Upper lobe of left lung (tissue), 6 donors: ENCODE data around the gene LPXN. TPM values are rescaled to one million over a fixed set of nuclear protein-coding genes. Genes with fewer than 3 reads are reported as not detected.
"Not testable (repeated sequence)": the region's sequence is repeated elsewhere in the genome, so short reads cannot be mapped to it uniquely, and the experiment has no call there.

Experiments
- ATAC-seq, 2 donors: fragments of 200-7000 bp; cut with Tn5 transposase; one replicate each; pipeline ENCODE4 v1.9.1; 2022; ENCODE audit warnings: mild to moderate bottlenecking in 2 of 2, moderate library complexity in 2 of 2; ENCODE audit not compliant: low FRiP score in 2 of 2
- DNase-seq, 2 donors: peaks; one replicate each; pipeline ENCODE4 v3.0.0-alpha.2; 2019 to 2020
- H3K27ac ChIP-seq, 4 donors: fragments of 200-600 bp; sonication (generic); one replicate each; pipeline ENCODE4 v1.5.1; 2016 to 2019
- H3K27me3 ChIP-seq, 4 donors: fragments of 200-600 bp; sonication (generic); one replicate each; pipeline ENCODE4 v1.5.1; 2017 to 2019
- H3K36me3 ChIP-seq, 4 donors: fragments of 200-600 bp; sonication (generic); one replicate each; pipeline ENCODE4 v1.5.1; 2016 to 2019
- H3K4me1 ChIP-seq, 4 donors: fragments of 200-600 bp; sonication (generic); one replicate each; pipeline ENCODE4 v1.5.1; 2018 to 2019
- H3K4me3 ChIP-seq, 4 donors: fragments of 200-600 bp; sonication (generic); one replicate each; pipeline ENCODE4 v1.5.1; 2017 to 2019; ENCODE audit warnings: mild to moderate bottlenecking in 2 of 4, moderate library complexity in 1 of 4
- H3K9me3 ChIP-seq, 4 donors: fragments of 200-600 bp; sonication (generic); one replicate each; pipeline ENCODE4 v1.5.1; 2018 to 2019
- CTCF ChIP-seq, 6 experiments: fragments of 450-650 bp in 4 of 6; fragments of 200-600 bp in 2 of 6; sonication (generic) in 2 of 6; IDR thresholded peaks; one replicate each; pipeline ENCODE4 v1.5.1; 2016 to 2019; ENCODE audit warnings: antibody characterized with exemption in 6 of 6
- EP300 ChIP-seq, 4 donors: sonication (generic); formaldehyde crosslinking; IDR thresholded peaks; one replicate each; pipeline ENCODE4 v1.5.1; 2017; ENCODE audit warnings: antibody characterized with exemption in 4 of 4, control low read depth in 2 of 4
- POLR2A ChIP-seq, 4 donors: fragments of 450-650 bp; IDR thresholded peaks; one replicate each; pipeline ENCODE4 v1.5.1; 2016 to 2017; ENCODE audit warnings: antibody characterized with exemption in 4 of 4, mild to moderate bottlenecking in 2 of 4
- POLR2AphosphoS5 ChIP-seq, 2 donors: sonication (generic); formaldehyde crosslinking; IDR thresholded peaks; one replicate each; pipeline ENCODE4 v1.5.1; 2017; ENCODE audit warnings: antibody characterized with exemption in 2 of 2
- WGBS, 2 donors: methylation state at CpG; one replicate each; pipeline ENCODE4 v1.1.5; 2017 to 2018; 5-methylcytosine and 5-hydroxymethylcytosine counted together
- total RNA-seq, 6 donors: library from RNA; depleted of rRNA in 4 of 6; stranded (reverse); fragments of >200 nt in 4 of 6; gene quantifications; one replicate each; pipeline versions ENCODE4 v1.1.0 to v1.2.1, GENCODE V29; 2016 to 2021
- donor health status: DM: no; HTN: no; CAD: no; lungs with moderate emphysema.
- donor health status: DM: no; HTN: yes; CAD: no; lungs with severe emphysema.

LPXN gene
- total RNA-seq, 6 donors from 2014 or later, result 17.2 to 52.8 (median 34.1) TPM

GRCh38 chr11:58578136-58578634 lies 2.5 kb upstream of the LPXN start:
- Histone ChIP-seq H3K27me3 (no peaks in the 10 kb centered on the region), H3K9me3 (no peaks in the 10 kb centered on the region), H3K4me3 (peak overlapping the region; percentile 61 to 93 (median 80)), H3K27ac (peak overlapping the region; percentile 95 to 100 (median 99)), H3K36me3 (no peaks in the 10 kb centered on the region), H3K4me1 (peaks cover 50 to 65% (median 59%) of the 10 kb centered on the region in 4 donors)
- DNase-seq (peak; percentile 93 to 94), ATAC-seq (peak; percentile 77 to 94)
- TF ChIP-seq EP300 (IDR thresholded peaks at IDR 0.05), result peak in 1 of 4 donors; percentile 1
- TF ChIP-seq POLR2AphosphoS5 (IDR thresholded peaks at IDR 0.05), result no peak
- 0 to 1% methylated on average over 33 of the region's 33 CpGs for WGBS, 2 donors

- Histone ChIP-seq H3K4me1 (peaks cover 54 to 65% (median 59%) of the 10 kb centered on the region in 4 donors), H3K36me3 (no peaks in the 10 kb centered on the region), H3K27ac (peak overlapping the region; percentile 95 to 100 (median 99)), H3K27me3 (no peaks in the 10 kb centered on the region), H3K4me3 (peak overlapping the region; percentile 61 to 93 (median 75)), H3K9me3 (no peaks in the 10 kb centered on the region)
- DNase-seq (peak in 1 of 2 donors; percentile 68), ATAC-seq (no peak)
- TF ChIP-seq POLR2A (IDR thresholded peaks at IDR 0.05) (peak in 3 of 4 donors; percentile 70 to 85 (median 81)), EP300 (IDR thresholded peaks at IDR 0.05) (peak in 1 of 4 donors; percentile 39), POLR2AphosphoS5 (IDR thresholded peaks at IDR 0.05) (peak; percentile 81 to 85), CTCF (IDR thresholded peaks at IDR 0.05) (peak in 1 of 6 experiments; percentile 9)
- 0% methylated on average over 16 to 21 of the region's 21 CpGs for WGBS, 2 donors
Measured at GRCh38 chr11:58577555-58578135, 2.0 kb upstream of the LPXN start.

- no peak for ATAC-seq
- peak overlapping the region; percentile 95 to 100 (median 99) for H3K27ac ChIP-seq
- peak overlapping the region; percentile 61 to 93 (median 75) for H3K4me3 ChIP-seq
- H3K9me3 ChIP-seq, result no peaks in the 10 kb centered on the region
- no peaks in the 10 kb centered on the region for H3K27me3 ChIP-seq
- no peak for DNase-seq
- peak in 3 of 6 experiments; percentile 23 to 35 (median 27) for TF ChIP-seq CTCF (IDR thresholded peaks at IDR 0.05)
- no peak for TF ChIP-seq POLR2AphosphoS5 (IDR thresholded peaks at IDR 0.05)
- no peak for TF ChIP-seq POLR2A (IDR thresholded peaks at IDR 0.05)
- no peak for TF ChIP-seq EP300 (IDR thresholded peaks at IDR 0.05)
- 24 to 39% methylated on average over 4 of the region's 4 CpGs for WGBS, 2 donors
- H3K36me3 ChIP-seq, result no peaks in the 10 kb centered on the region
- peaks cover 54 to 60% (median 55%) of the 10 kb centered on the region in 4 donors for H3K4me1 ChIP-seq
Measured at GRCh38 chr11:58576887-58577471, 1.3 kb upstream of the LPXN start.

DNA sequence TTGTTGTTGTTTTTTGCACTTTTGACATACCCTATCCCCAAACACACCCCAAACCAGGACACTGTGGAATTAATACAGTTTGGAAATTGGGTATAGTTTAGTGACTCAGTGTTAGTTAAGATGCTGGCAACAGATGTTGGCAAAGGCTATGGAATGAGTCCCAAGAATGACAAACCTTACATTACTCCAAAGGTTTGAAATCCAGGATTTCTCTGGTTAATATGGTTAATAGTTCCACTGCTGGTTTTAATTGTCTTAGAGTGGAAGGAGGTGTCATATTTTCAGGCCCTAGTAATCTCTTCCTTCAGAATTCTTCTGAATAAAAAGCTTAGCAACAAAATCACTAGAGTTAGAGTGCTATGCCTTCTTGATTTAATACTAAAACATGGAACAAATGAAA lies 775 bp downstream of the LPXN start:
- ATAC-seq, result no peak
- DNase-seq, result no peak
- Histone ChIP-seq H3K27me3 (no peaks in the 10 kb centered on the region), H3K27ac (peak overlapping the region; percentile 65 to 100 (median 85)), H3K4me1 (peaks cover 34 to 39% (median 37%) of the 10 kb centered on the region in 4 donors), H3K36me3 (peaks cover 0 to 6% (median 3%) of the 10 kb centered on the region in 4 donors), H3K9me3 (no peaks in the 10 kb centered on the region), H3K4me3 (peak overlapping the region in 3 of 4 donors; percentile 9 to 36 (median 34))
- TF ChIP-seq CTCF (IDR thresholded peaks at IDR 0.05), result no peak
- TF ChIP-seq POLR2AphosphoS5 (IDR thresholded peaks at IDR 0.05), result no peak
- no peak for TF ChIP-seq EP300 (IDR thresholded peaks at IDR 0.05)
- TF ChIP-seq POLR2A (IDR thresholded peaks at IDR 0.05), result no peak

- peaks cover 34 to 39% (median 37%) of the 10 kb centered on the region in 4 donors for H3K4me1 ChIP-seq
- WGBS, 2 donors, result 50 to 57% methylated on average over 4 of the region's 4 CpGs
- ATAC-seq (peak in 1 of 2 donors; percentile 49), DNase-seq (peak in 1 of 2 donors; percentile 36)
- H3K4me3 ChIP-seq, result peak overlapping the region in 2 of 4 donors; percentile 4 to 6
- H3K27ac ChIP-seq, result peak overlapping the region; percentile 65 to 100 (median 85)
- no peaks in the 10 kb centered on the region for H3K27me3 ChIP-seq
- H3K9me3 ChIP-seq, result no peaks in the 10 kb centered on the region
- TF ChIP-seq CTCF (IDR thresholded peaks at IDR 0.05), result no peak
- TF ChIP-seq EP300 (IDR thresholded peaks at IDR 0.05), result peak in 1 of 4 donors; percentile 22
- no peak for TF ChIP-seq POLR2AphosphoS5 (IDR thresholded peaks at IDR 0.05)
- TF ChIP-seq POLR2A (IDR thresholded peaks at IDR 0.05), result no peak
- peaks cover 0 to 19% (median 7%) of the 10 kb centered on the region in 4 donors for H3K36me3 ChIP-seq
Measured at GRCh38 chr11:58573451-58574104, 2.1 kb downstream of the LPXN start.

GRCh38 chr11:58572906-58573305 lies 2.8 kb downstream of the LPXN start:
- H3K27me3 ChIP-seq, ATAC-seq, DNase-seq, H3K9me3 ChIP-seq: not testable (repeated sequence)
- Histone ChIP-seq H3K4me3 (peak overlapping the region in 2 of 4 donors; percentile 4 to 6), H3K4me1 (peaks cover 34 to 45% (median 37%) of the 10 kb centered on the region in 4 donors), H3K36me3 (peaks cover 0 to 24% (median 10%) of the 10 kb centered on the region in 4 donors), H3K27ac (peak overlapping the region; percentile 37 to 100 (median 85))
- WGBS, 2 donors, result 91 to 92% methylated on average over 14 of the region's 14 CpGs
